Cardiac muscle cell (in vitro differentiated cells and primary cell): ENCODE data around the gene LRIG1. TPM values are rescaled to one million over a fixed set of nuclear protein-coding genes. Genes with fewer than 3 reads are reported as not detected.
A peak's percentile ranks its signal among the peaks of the same experiment; 100 is the strongest.

Experiments
- DNase-seq, 2 donors: peaks; one replicate each; pipeline versions ENCODE4 v3.0.0 to v3.0.0-alpha.2; 2010 to 2017; ENCODE audit warnings: low read depth in 1 of 2, low spot score in 1 of 2
- H3K27ac ChIP-seq: fragments of 200-600 bp; sonication (generic); 2 replicates; pipeline ENCODE4 v1.5.1; 2016
- H3K27me3 ChIP-seq: fragments of 200-600 bp; sonication (generic); 2 replicates; pipeline ENCODE4 v1.6.0; 2016; ENCODE audit warnings: control low read depth
- H3K36me3 ChIP-seq: fragments of 200-600 bp; sonication (generic); 2 replicates; pipeline ENCODE4 v1.5.1; 2016; ENCODE audit warnings: control low read depth
- H3K4me1 ChIP-seq: fragments of 200-600 bp; sonication (generic); 2 replicates; pipeline ENCODE4 v1.8.1; 2017; ENCODE audit warnings: low read depth, mild to moderate bottlenecking, mixed run types
- H3K4me3 ChIP-seq: fragments of 200-600 bp; sonication (generic); 2 replicates; pipeline ENCODE4 v1.5.1; 2016; ENCODE audit warnings: mild to moderate bottlenecking
- H3K9me3 ChIP-seq: fragments of 200-600 bp; sonication (generic); 2 replicates; pipeline ENCODE4 v1.5.1; 2017; ENCODE audit warnings: low read depth, mild to moderate bottlenecking, control low read depth
- CTCF ChIP-seq: IDR thresholded peaks from 2 replicates; pipeline ENCODE4 v1.5.1; 2012; ENCODE audit warnings: low read depth, mild to moderate bottlenecking, low read length
- polyA plus RNA-seq: library from polyadenylated mRNA; unstranded; fragments of >200 nt; fragmentation: Nextera tagmentation; extraction: Ambion mirVana; gene quantifications from 2 replicates; pipeline ENCODE4 v1.2.1, GENCODE V29; 2016
- total RNA-seq: library from RNA; depleted of rRNA; stranded (reverse); fragments of >200 nt; gene quantifications from 2 replicates; pipeline ENCODE4 v1.2.3, GENCODE V29; 2016

Gene LRIG1
- total and polyA plus RNA-seq, 2 experiments from 2014 or later, result 27.8 to 51.1 TPM

GRCh38 chr3:66495668-66496045 lies 5.2 kb downstream of the LRIG1 start:
- peak overlapping the region; percentile 76 for H3K27ac ChIP-seq
- H3K4me3 ChIP-seq, result no peak overlapping the region
- peaks cover 66% of the 10 kb centered on the region for H3K4me1 ChIP-seq
- no peak for TF ChIP-seq CTCF
- no peaks in the 10 kb centered on the region for H3K9me3 ChIP-seq
- DNase-seq, result peak in 1 of 2 donors; percentile 55
- no peaks in the 10 kb centered on the region for H3K27me3 ChIP-seq
- no peaks in the 10 kb centered on the region for H3K36me3 ChIP-seq

GRCh38 chr3:66494959-66495667 lies 5.7 kb downstream of the LRIG1 start:
- peak overlapping the region; percentile 76 for H3K27ac ChIP-seq
- no peak for TF ChIP-seq CTCF
- no peaks in the 10 kb centered on the region for H3K9me3 ChIP-seq
- no peaks in the 10 kb centered on the region for H3K27me3 ChIP-seq
- no peaks in the 10 kb centered on the region for H3K36me3 ChIP-seq
- H3K4me3 ChIP-seq, result no peak overlapping the region
- no peak for DNase-seq
- H3K4me1 ChIP-seq, result peaks cover 72% of the 10 kb centered on the region

- Histone ChIP-seq H3K9me3 (no peaks in the 10 kb centered on the region), H3K36me3 (no peaks in the 10 kb centered on the region), H3K27me3 (no peaks in the 10 kb centered on the region), H3K4me3 (no peak overlapping the region), H3K27ac (no peak overlapping the region), H3K4me1 (peaks cover 66% of the 10 kb centered on the region)
- DNase-seq, result no peak
- TF ChIP-seq CTCF, result no peak
Observed at GRCh38 chr3:66493458-66494099, 7.2 kb downstream of the LRIG1 start.

- no peak for TF ChIP-seq CTCF
- Histone ChIP-seq H3K27ac (no peak overlapping the region), H3K4me3 (no peak overlapping the region), H3K36me3 (no peaks in the 10 kb centered on the region), H3K4me1 (peaks cover 60% of the 10 kb centered on the region), H3K27me3 (no peaks in the 10 kb centered on the region), H3K9me3 (no peaks in the 10 kb centered on the region)
- no peak for DNase-seq
Observed at GRCh38 chr3:66492672-66493071, 8.2 kb downstream of the LRIG1 start.

GRCh38 chr3:66492071-66492470 lies 8.8 kb downstream of the LRIG1 start:
- Histone ChIP-seq H3K36me3 (no peaks in the 10 kb centered on the region), H3K4me3 (no peak overlapping the region), H3K4me1 (peaks cover 66% of the 10 kb centered on the region), H3K27me3 (no peaks in the 10 kb centered on the region), H3K9me3 (no peaks in the 10 kb centered on the region), H3K27ac (no peak overlapping the region)
- DNase-seq, result no peak
- no peak for TF ChIP-seq CTCF
